ENCODE data around the gene MCM3.

Gene MCM3

DNA sequence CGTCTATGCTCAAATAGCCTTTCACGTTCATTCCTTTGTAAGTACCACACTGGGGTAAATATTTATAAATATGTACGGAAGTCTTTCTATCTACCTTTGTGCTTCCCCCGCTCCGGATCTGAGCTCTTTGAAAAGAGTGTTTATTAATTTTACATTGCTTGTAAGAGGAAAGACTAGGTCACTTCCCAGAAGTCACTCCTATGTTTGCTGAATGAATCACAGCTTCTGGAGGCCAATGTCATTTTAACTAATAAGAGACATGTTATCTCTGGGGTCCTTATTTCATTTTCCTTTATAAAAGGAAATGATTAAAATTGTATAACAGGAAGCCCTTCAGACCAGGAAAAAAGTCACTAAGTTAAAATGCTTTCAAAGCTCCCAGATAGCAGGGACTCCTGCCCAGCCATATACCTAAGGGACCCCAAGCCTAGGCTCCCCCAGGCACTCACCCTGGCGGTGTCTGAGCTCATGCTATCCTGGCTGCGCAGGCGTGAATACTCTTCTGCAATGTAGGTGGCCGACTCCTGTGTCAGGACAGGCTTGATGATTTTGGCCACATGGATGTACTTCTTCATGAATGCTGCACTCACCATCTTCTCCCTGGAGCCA, 12.6 kb downstream of the MCM3 start:
- Histone ChIP-seq H3K27ac (ENCODE audit: low read length) (no peak overlapping the region), H3K4me3 (ENCODE audit: low read depth in 1 of 2, low read length in 2 of 2) (no peak overlapping the region), H3K36me3 (ENCODE audit: control insufficient read depth in 1 of 2, insufficient read depth in 2 of 2, low read length in 2 of 2) (peaks cover 67 to 78% of the 10 kb centered on the region in 2 donors), H3K9me3 (ENCODE audit: control insufficient read depth in 1 of 2, low read length in 2 of 2) (no peaks in the 10 kb centered on the region), H3K4me1 (ENCODE audit: control insufficient read depth in 1 of 2, insufficient read depth in 2 of 2, low read length in 2 of 2) (no peaks in the 10 kb centered on the region), H3K27me3 (ENCODE audit: low read depth, low read length) (no peaks in the 10 kb centered on the region)

DNA sequence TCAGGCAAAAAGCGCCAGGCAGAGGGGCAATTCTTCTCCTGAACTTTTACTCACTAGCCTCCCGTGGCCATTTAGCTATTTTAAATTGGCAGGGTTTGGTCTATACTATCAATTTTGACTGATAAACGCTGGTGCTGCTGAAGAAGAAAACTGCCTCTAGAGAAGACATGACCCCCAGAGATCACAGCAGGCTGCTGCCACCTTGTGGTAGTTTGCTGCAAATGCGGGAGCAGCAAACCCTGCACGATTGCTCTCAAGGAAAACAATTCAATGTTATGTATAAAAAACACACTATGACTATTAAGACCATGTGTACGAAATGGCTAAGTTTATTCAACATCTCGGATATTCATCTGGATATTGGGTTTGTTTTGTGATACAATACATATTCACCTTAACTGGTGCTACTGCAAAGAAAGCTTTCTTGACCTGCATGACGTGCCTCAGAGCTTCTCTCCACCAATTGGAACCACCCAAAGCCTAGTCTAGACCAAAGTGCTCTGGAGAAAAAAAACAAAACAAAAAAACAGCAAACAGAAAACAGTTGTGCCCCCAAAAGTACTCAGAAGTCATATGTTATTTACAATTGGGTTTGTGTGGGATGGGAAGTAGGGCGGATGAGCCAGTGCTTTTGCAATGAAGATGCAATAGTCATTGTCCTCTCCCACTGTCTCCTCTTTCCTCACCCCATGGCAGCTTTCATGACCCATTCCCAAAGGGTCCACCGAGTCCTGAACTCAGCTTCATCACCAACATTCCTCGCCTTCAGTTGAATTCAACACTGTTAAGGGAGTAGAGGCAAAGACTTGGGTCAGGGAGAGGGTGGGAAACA, 20.6 kb downstream of the MCM3 start:
- H3K36me3 ChIP-seq (ENCODE audit: control insufficient read depth in 1 of 2, insufficient read depth in 2 of 2, low read length in 2 of 2): peaks cover 41 to 44% of the 10 kb centered on the region in 2 donors
- no peak overlapping the region for H3K4me3 ChIP-seq (ENCODE audit: low read depth in 1 of 2, low read length in 2 of 2)
- H3K27ac ChIP-seq (ENCODE audit: low read length): no peak overlapping the region
- no peaks in the 10 kb centered on the region for H3K9me3 ChIP-seq (ENCODE audit: control insufficient read depth in 1 of 2, low read length in 2 of 2)
- no peaks in the 10 kb centered on the region for H3K4me1 ChIP-seq (ENCODE audit: control insufficient read depth in 1 of 2, insufficient read depth in 2 of 2, low read length in 2 of 2)
- no peaks in the 10 kb centered on the region for H3K27me3 ChIP-seq (ENCODE audit: low read depth, low read length)

DNA sequence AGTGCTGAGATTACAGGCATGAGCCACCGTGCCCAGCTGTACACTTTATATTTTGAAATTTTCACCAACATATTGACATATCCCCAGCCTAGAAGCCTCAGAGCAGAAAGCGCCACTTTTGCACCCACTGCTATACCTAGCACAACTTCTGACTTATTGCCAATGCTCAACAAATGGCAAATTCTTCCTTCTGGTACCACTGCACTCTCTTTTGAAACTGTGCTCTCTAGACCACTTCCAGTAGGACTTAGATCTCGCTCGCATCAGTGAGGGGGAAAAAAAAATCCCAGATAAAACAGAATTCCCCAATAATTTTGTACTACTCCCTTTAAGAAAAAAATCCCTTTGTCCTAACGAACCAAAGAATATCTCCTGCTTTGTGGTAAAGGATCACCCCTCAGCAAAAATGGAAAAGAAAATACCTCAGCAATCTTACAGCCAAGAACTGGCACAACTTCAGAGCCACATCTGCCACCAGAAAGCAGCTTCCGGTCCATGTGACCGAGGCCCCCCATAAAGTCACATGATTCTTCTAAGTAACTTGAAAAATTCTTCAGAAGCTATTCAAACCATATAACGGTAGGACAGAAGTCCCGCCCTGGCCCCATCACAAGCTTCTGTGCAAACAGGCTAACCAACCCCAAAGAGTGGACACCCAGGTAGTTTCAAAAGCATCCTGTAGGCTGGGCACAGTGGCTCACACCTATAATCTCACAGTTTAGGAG, 21.8 kb downstream of the MCM3 start:
- Histone ChIP-seq H3K27me3 (ENCODE audit: low read depth, low read length) (no peaks in the 10 kb centered on the region), H3K4me1 (ENCODE audit: control insufficient read depth in 1 of 2, insufficient read depth in 2 of 2, low read length in 2 of 2) (no peaks in the 10 kb centered on the region), H3K9me3 (ENCODE audit: control insufficient read depth in 1 of 2, low read length in 2 of 2) (no peaks in the 10 kb centered on the region), H3K36me3 (ENCODE audit: control insufficient read depth in 1 of 2, insufficient read depth in 2 of 2, low read length in 2 of 2) (peaks cover 30 to 32% of the 10 kb centered on the region in 2 donors), H3K27ac (ENCODE audit: low read length) (no peak overlapping the region), H3K4me3 (ENCODE audit: low read depth in 1 of 2, low read length in 2 of 2) (no peak overlapping the region)

DNA sequence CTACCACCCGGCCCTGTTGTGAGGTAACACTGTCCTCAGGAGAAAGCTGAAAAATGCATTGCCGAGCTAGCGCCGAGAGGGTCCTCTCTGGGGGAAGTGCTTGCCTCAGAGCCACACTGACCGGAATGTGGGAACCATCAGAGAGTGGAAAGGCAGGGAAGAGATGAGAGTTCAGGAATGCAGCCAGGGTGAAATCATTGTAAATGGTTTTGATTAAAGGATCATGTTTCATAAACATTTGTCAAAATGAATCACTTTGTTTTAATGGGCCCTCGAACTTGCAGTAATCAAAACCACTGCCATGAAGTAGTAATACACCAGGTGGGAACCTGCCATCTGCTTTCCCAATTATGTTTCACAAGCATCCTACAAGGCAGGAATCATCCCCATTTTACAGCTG, 23.3 kb downstream of the MCM3 start:
- no peaks in the 10 kb centered on the region for H3K27me3 ChIP-seq (ENCODE audit: low read depth, low read length)
- H3K27ac ChIP-seq (ENCODE audit: low read length): no peak overlapping the region
- H3K36me3 ChIP-seq (ENCODE audit: control insufficient read depth in 1 of 2, insufficient read depth in 2 of 2, low read length in 2 of 2): peaks cover 21% of the 10 kb centered on the region in 2 donors
- no peak overlapping the region for H3K4me3 ChIP-seq (ENCODE audit: low read depth in 1 of 2, low read length in 2 of 2)
- H3K4me1 ChIP-seq (ENCODE audit: control insufficient read depth in 1 of 2, insufficient read depth in 2 of 2, low read length in 2 of 2): no peaks in the 10 kb centered on the region
- H3K9me3 ChIP-seq (ENCODE audit: control insufficient read depth in 1 of 2, low read length in 2 of 2): no peaks in the 10 kb centered on the region

DNA sequence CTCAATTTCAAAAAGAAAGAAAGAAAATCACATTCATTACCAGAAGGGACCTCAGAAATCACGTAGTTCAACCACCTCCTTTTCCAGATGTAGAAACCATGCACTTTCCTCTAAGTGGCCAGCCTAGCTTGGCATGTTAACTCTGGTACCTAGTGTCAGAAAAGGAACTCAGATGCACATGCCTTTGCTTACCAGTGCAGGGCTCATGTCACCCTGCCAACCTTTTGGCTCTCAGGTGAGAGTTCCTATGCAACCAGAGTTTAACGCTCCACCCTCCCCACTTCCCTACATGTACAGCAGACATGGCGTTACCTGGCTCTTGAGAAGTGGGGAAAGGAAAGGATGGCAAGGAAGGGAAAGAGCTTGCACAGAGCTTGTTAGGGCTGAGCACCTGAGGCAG, 23.9 kb downstream of the MCM3 start:
- Histone ChIP-seq H3K27ac (ENCODE audit: low read length) (no peak overlapping the region), H3K4me3 (ENCODE audit: low read depth in 1 of 2, low read length in 2 of 2) (no peak overlapping the region), H3K4me1 (ENCODE audit: control insufficient read depth in 1 of 2, insufficient read depth in 2 of 2, low read length in 2 of 2) (no peaks in the 10 kb centered on the region), H3K9me3 (ENCODE audit: control insufficient read depth in 1 of 2, low read length in 2 of 2) (no peaks in the 10 kb centered on the region), H3K27me3 (ENCODE audit: low read depth, low read length) (no peaks in the 10 kb centered on the region), H3K36me3 (ENCODE audit: control insufficient read depth in 1 of 2, insufficient read depth in 2 of 2, low read length in 2 of 2) (peaks cover 15 to 17% of the 10 kb centered on the region in 2 donors)

DNA sequence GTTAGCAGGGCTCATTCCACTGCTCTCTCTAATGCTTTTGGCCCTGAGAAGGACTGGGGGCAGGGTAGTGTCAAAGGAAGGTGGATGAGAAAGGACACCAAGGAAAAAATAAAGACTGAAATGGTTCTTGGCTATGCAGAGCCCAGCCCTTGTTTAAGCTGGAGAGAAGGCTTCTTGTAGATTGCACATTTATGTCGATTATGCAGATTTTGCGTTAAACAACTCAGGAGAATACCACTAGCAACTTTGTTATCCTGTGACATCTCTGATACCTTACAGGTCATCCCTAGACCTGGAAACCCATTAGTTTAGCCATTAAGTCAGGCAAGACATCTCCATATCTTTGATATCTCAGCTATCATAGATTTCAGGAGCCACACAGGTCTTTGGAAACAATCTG, 29.1 kb downstream of the MCM3 start:
- Histone ChIP-seq H3K9me3 (ENCODE audit: control insufficient read depth in 1 of 2, low read length in 2 of 2) (no peaks in the 10 kb centered on the region), H3K27me3 (ENCODE audit: low read depth, low read length) (no peaks in the 10 kb centered on the region), H3K4me3 (ENCODE audit: low read depth in 1 of 2, low read length in 2 of 2) (no peak overlapping the region), H3K36me3 (ENCODE audit: control insufficient read depth in 1 of 2, insufficient read depth in 2 of 2, low read length in 2 of 2) (no peaks in the 10 kb centered on the region), H3K4me1 (ENCODE audit: control insufficient read depth in 1 of 2, insufficient read depth in 2 of 2, low read length in 2 of 2) (no peaks in the 10 kb centered on the region), H3K27ac (ENCODE audit: low read length) (no peak overlapping the region)

DNA sequence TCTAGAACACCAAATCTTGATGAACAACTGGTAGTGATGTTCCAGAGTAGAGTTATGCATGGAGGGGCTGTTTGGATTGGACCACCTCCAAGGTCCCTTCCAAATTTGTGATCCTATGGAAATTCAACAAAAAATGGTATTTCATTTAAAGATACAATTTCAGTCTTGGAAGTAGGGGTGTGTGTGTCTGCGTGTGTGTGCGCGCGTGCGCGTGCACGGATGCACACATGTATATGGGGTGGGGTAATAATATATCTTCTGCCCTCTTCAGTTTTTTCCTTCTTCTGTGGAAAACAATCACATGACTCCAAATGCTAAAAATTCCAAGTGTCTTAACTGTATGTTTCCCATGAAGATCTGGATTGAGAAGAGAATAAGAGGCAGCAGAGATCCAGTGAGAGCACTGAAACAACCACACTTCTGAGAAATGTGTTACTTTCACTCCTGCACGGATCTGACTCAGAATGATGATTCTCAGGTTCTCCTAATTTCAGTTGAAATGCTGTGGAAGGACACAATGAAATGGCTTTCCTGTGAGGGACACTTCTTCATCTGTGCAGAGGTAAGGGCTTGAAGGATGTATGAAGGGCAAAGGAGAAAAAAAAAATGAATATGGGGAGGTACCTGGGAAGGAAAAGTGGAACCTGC, 29.7 kb downstream of the MCM3 start:
- H3K9me3 ChIP-seq (ENCODE audit: control insufficient read depth in 1 of 2, low read length in 2 of 2): no peaks in the 10 kb centered on the region
- no peak overlapping the region for H3K27ac ChIP-seq (ENCODE audit: low read length)
- H3K4me1 ChIP-seq (ENCODE audit: control insufficient read depth in 1 of 2, insufficient read depth in 2 of 2, low read length in 2 of 2): no peaks in the 10 kb centered on the region
- H3K4me3 ChIP-seq (ENCODE audit: low read depth in 1 of 2, low read length in 2 of 2): no peak overlapping the region
- H3K36me3 ChIP-seq (ENCODE audit: control insufficient read depth in 1 of 2, insufficient read depth in 2 of 2, low read length in 2 of 2): no peaks in the 10 kb centered on the region
- H3K27me3 ChIP-seq (ENCODE audit: low read depth, low read length): no peaks in the 10 kb centered on the region

DNA sequence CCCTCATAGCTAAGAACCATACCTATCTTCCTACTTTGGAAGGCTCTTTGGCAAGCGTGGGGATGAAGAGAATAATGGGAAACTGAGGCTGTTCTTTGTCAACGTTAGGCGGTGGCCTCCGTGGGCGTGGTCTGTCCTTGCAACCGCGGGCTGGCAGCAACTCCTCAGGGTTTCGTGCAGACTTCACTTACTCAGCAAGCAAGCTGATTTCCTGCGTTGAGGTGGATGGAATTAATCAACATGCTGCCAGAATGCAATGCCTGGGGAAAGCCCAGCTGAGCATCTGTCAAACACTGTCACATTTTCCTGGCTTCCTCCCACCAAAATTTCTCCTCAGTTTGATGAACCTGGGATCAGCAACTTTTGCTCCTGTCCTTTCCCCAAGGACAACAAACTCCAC, 31.0 kb downstream of the MCM3 start:
- no peaks in the 10 kb centered on the region for H3K4me1 ChIP-seq (ENCODE audit: control insufficient read depth in 1 of 2, insufficient read depth in 2 of 2, low read length in 2 of 2)
- no peak overlapping the region for H3K27ac ChIP-seq (ENCODE audit: low read length)
- no peak overlapping the region for H3K4me3 ChIP-seq (ENCODE audit: low read depth in 1 of 2, low read length in 2 of 2)
- no peaks in the 10 kb centered on the region for H3K36me3 ChIP-seq (ENCODE audit: control insufficient read depth in 1 of 2, insufficient read depth in 2 of 2, low read length in 2 of 2)
- H3K27me3 ChIP-seq (ENCODE audit: low read depth, low read length): no peaks in the 10 kb centered on the region
- H3K9me3 ChIP-seq (ENCODE audit: control insufficient read depth in 1 of 2, low read length in 2 of 2): no peaks in the 10 kb centered on the region

DNA sequence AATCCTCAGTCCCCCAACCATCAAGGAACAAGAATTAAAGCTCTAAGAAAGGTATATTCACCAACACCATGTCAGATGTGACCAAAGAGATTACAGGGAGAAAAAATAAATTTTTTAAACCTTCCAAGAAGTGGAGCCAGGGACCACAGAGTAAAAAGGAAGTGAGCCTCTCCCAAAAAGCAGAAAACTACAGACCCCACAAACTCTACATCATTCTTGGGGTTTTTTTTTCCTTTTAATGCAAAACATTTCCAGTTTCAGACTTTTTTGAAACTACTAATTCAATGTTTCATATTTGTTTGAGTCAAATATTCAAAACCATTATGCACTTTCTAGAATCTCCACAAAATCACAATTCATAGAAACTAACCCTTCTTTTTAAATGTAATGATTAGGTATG, 33.4 kb downstream of the MCM3 start:
- Histone ChIP-seq H3K4me3 (ENCODE audit: low read depth in 1 of 2, low read length in 2 of 2) (no peak overlapping the region), H3K27ac (ENCODE audit: low read length) (no peak overlapping the region), H3K4me1 (ENCODE audit: control insufficient read depth in 1 of 2, insufficient read depth in 2 of 2, low read length in 2 of 2) (no peaks in the 10 kb centered on the region), H3K36me3 (ENCODE audit: control insufficient read depth in 1 of 2, insufficient read depth in 2 of 2, low read length in 2 of 2) (no peaks in the 10 kb centered on the region), H3K9me3 (ENCODE audit: control insufficient read depth in 1 of 2, low read length in 2 of 2) (no peaks in the 10 kb centered on the region), H3K27me3 (ENCODE audit: low read depth, low read length) (no peaks in the 10 kb centered on the region)

DNA sequence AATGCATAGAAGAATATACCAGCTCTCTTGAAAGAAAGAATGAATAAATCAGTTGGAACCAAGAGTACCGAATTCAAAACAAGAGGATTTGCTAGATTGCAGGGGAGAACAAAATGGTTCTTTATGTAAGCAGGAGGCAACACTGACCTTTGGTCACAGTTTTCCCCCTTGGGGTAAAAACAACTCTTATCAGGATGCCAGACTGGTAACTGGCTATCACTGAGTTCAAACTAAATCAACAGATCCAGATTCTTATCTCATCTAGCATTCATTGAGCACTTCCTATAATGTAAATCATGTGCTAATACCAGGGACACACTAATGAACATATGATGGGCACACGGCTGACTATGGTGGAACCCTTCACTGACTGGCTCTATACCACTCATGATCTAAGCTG, 35.5 kb downstream of the MCM3 start:
- H3K4me1 ChIP-seq (ENCODE audit: control insufficient read depth in 1 of 2, insufficient read depth in 2 of 2, low read length in 2 of 2): no peaks in the 10 kb centered on the region

DNA sequence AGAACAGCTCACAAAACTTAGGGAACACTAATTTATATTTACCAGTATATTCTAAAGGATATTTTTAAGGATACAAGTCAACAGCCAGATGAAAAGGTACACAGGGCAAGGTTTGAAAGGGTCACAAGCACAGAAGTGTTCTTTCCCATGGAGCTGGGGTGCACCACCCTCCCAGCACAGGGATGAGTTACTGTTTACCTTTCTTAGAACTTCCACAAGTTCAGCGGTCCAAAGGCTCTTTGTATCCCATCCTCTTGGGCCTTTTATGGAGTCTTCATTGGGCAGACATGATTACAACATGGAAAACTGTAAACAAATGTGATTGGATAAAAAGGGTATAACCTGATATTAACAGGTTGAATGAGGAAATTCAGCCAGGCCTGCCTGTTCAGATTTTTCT, 39.1 kb downstream of the MCM3 start:
- Histone ChIP-seq H3K4me1 (ENCODE audit: control insufficient read depth in 1 of 2, insufficient read depth in 2 of 2, low read length in 2 of 2) (no peaks in the 10 kb centered on the region), H3K4me3 (ENCODE audit: low read depth in 1 of 2, low read length in 2 of 2) (no peak overlapping the region), H3K9me3 (ENCODE audit: control insufficient read depth in 1 of 2, low read length in 2 of 2) (no peaks in the 10 kb centered on the region), H3K27ac (ENCODE audit: low read length) (no peak overlapping the region), H3K36me3 (ENCODE audit: control insufficient read depth in 1 of 2, insufficient read depth in 2 of 2, low read length in 2 of 2) (no peaks in the 10 kb centered on the region), H3K27me3 (ENCODE audit: low read depth, low read length) (no peaks in the 10 kb centered on the region)

More for the DNA sequence above, 35.5 kb downstream of the MCM3 start:
- Histone ChIP-seq H3K27me3 (ENCODE audit: low read depth, low read length) (no peaks in the 10 kb centered on the region), H3K27ac (ENCODE audit: low read length) (no peak overlapping the region), H3K9me3 (ENCODE audit: control insufficient read depth in 1 of 2, low read length in 2 of 2) (no peaks in the 10 kb centered on the region), H3K36me3 (ENCODE audit: control insufficient read depth in 1 of 2, insufficient read depth in 2 of 2, low read length in 2 of 2) (no peaks in the 10 kb centered on the region), H3K4me3 (ENCODE audit: low read depth in 1 of 2, low read length in 2 of 2) (no peak overlapping the region)
